GM11168 (cell line): ENCODE measurements around the gene SCN1B.

Source experiments
- in situ Hi-C: fragments of 300-500 bp; cut with MboI; formaldehyde crosslinking; loops from one replicate; pipeline ENCODE4 v1.12.0; 2022; ENCODE audit warnings: low sequenced_read_pairs; ENCODE audit not compliant: unreplicated experiment

The SCN1B gene

GRCh38 chr19:35069696-35070095, 39.4 kb downstream of the SCN1B start:
- in situ Hi-C loops: no loop called here

- in situ Hi-C loops: no loop called here
Observed at GRCh38 chr19:35070471-35070870, 40.2 kb downstream of the SCN1B start.

DNA sequence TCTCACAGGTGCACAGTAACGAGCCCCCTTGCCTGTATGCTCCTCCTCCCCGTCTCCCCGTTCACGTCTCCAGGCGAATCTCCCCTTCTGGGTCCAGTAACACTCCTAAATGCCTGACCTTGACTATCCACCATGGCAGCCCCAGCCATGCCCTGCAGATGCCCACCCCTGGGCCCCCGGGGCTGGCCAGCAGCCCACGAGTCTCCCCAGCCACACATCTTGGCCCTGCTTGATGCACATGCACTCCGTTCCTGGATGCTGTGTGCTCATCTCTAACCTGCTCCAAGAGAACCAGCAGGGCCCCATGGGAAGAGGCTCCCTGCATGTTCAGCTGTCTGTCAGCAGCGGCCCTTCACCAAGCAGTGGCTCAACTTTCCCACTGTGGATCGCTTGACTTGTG, 43.2 kb downstream of the SCN1B start:
- in situ Hi-C loops: no loop called here

GRCh38 chr19:35073941-35074340, 43.7 kb downstream of the SCN1B start:
- in situ Hi-C loops: no loop called here

DNA sequence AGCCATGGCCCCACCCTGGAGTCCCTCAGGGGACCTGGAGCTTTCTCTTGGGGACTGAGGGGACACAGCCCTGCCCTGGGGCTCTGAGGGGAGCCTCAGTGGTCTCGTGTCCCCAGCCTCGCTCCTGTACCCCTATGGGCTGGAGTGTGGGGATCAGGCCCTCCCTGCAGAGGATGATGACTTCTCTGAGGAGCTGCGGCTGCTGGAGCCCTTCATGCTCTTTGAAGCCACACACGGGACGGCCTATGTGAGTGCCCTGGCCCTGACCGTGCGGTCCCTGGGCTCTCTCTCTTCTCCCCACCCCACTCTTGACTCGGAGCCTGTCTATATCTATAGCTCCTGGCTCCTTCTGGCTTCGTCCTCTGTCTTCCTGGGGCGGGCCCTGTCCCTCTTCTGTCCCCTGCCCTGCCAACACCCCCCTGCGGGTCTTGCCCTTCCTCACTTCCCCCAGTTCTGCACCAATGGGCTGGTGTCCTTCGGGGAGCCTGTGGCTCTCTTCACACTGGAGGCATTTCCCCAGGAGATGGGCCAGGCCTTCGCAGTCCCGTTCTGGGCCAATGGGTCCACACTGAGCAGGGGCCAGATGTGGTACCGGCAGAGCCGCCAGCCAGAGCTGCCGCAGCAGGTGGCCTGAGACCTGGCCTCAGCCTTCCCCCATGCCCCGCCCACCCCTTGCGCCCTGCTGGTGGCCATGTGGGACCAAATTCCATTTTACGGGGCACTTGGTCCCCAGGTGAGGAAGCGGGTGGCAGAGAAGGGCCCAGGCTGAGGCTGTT, 44.3 kb downstream of the SCN1B start:
- in situ Hi-C loops: no loop called here

- in situ Hi-C loops: no loop called here
Observed at GRCh38 chr19:35075202-35076025, 45.1 kb downstream of the SCN1B start.

- in situ Hi-C loops: no loop called here
Observed at GRCh38 chr19:35076026-35076370, 45.7 kb downstream of the SCN1B start.

DNA sequence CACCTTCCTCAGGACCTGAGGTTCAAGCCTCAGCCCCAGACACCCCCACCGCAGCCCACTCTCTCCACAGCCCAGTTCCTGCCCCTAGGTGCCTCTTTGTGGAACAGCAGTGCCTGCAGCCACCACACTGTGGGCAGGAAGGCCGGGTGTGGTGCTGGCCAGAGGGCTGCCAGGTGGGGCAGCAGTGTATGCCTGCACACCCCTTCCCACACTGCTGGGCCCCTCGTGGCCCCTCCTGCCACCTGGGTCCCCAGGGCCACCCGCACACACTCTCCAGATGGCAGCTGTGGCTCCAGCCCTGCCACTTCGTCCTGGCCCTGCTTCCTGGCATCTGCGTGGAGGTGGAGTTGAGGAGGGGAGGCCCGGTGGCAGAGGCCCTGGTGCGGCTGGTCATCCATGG, 46.4 kb downstream of the SCN1B start:
- in situ Hi-C loops: no loop called here

DNA sequence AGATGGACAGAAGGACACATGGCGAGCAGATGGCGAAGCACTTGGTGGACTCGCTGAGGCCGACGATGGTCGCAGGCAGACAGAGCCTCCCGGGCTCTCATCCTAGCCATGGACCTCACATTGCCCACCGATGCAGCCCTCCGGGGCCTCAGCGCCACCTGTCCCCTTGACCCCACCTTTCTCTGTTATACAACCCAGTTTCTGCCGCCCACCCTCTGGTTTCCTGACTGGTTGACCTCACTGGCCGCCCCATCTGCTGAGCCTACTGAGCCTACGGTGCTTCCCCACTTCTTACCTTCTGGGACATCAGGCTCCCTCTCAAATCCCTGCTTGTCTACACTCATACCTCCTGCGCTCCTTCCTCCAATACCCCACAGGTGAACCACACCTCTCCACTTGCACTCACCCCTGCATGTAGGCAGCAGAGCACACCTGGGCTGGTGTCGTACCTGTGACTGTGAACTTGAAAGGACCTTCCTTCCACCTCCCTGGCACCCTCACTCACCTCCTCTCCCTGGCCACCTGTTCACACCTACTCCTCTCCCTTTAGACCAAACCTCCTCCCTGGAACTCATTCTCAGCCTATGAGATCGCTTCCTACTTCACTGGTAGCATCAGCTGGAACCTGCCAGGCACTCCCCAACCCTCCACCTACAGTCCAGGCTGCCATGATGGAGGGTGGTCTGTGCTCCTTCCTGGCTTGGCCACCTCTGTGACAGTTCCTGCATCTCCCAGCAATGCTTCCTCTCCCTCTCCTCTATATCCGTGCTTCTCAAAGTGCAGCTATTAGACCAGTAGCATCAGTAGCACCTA, 47.3 kb downstream of the SCN1B start:
- in situ Hi-C loops: no loop called here

- in situ Hi-C loops: no loop called here
Observed at GRCh38 chr19:35079826-35080225, 49.6 kb downstream of the SCN1B start.

DNA sequence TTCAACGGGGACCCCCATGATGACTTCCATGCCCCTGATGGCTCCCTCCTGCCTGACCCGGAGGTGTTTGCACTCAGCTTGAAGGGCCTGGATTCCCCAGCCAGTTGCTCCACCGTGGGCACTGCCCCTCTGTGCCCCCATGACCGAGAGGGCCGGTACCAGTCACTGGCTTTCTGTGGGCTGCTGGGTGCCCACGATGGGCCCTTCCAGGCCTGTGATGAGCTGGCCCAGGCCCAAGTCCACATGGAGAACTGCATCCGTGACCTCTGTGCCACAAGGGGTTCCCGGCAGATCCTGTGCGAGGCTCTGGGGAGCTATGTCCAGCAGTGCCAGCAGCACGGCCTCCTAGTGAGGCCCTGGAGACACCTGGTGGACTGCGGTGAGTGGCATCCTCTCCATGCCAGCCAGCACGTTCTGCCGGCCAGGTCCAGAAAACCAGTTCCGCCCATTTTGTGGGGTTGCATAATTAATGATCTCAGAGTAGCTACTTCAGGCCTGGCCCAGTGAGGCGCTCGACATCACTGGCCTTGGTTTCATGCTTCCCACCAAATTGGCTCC, 50.4 kb downstream of the SCN1B start:
- in situ Hi-C loops: no loop called here

- in situ Hi-C loops: no loop called here
Observed at GRCh38 chr19:35081201-35081600, 50.9 kb downstream of the SCN1B start.

GRCh38 chr19:35083691-35084508, 53.6 kb downstream of the SCN1B start:
- in situ Hi-C loops: no loop called here

GRCh38 chr19:35084509-35084762, 54.2 kb downstream of the SCN1B start:
- in situ Hi-C loops: no loop called here

GRCh38 chr19:35085947-35086346, 55.7 kb downstream of the SCN1B start:
- in situ Hi-C loops: no loop called here

DNA sequence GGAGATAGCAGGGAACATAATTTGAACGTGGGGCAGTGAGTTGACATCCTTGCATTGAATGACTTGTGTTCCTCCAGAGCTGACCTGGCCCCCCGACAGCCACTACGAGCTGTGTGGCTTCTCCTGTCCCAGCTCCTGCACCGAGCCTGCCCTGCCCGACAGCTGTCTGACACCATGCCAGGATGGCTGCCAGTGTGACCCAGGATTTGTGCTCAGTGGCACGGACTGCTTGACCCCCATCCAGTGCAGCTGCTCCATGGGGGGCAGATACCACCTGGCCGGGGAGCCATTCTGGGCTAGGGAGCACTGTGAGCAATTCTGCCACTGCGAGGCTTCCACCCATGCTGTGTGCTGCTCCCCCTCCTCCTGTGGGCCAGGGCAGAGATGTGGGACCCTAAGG, 56.2 kb downstream of the SCN1B start:
- in situ Hi-C loops: no loop called here

GRCh38 chr19:35087393-35087792, 57.1 kb downstream of the SCN1B start:
- in situ Hi-C loops: no loop called here

GRCh38 chr19:35088131-35088913, 58.1 kb downstream of the SCN1B start:
- in situ Hi-C loops: no loop called here

- in situ Hi-C loops: no loop called here
Observed at GRCh38 chr19:35089554-35089953, 59.3 kb downstream of the SCN1B start.
